PFSK-1 (cell line): Measurements from ENCODE around the gene C11orf24. TPM values are rescaled to one million over a fixed set of nuclear protein-coding genes. Genes with fewer than 3 reads are reported as not detected.

Experiments used
- FOXP2 ChIP-seq: optimal IDR thresholded peaks from 2 replicates; pipeline ENCODE3; 2011; ENCODE audit warnings: borderline replicate concordance, control low read depth, inconsistent platforms; ENCODE audit not compliant: insufficient read depth; ENCODE audit errors: extremely low read length, extremely low read depth
- POLR2AphosphoS5 ChIP-seq: IDR thresholded peaks from 2 replicates; pipeline ENCODE4 v1.6.1; 2012; ENCODE audit warnings: low read depth, mild to moderate bottlenecking, control low read depth, low read length, moderate library complexity
- SIN3A ChIP-seq: IDR thresholded peaks from 2 replicates; pipeline ENCODE4 v1.6.1; 2012; ENCODE audit warnings: mild to moderate bottlenecking, low read length, moderate library complexity, borderline replicate concordance; ENCODE audit not compliant: insufficient read depth
- TAF1 ChIP-seq: IDR thresholded peaks from 2 replicates; pipeline ENCODE4 v1.6.1; 2012; ENCODE audit warnings: low read length, control low read depth, borderline replicate concordance; ENCODE audit not compliant: insufficient read depth
- polyA plus RNA-seq: library from polyadenylated mRNA; unstranded; fragments of >200 nt; gene quantifications from one replicate; pipeline ENCODE4 v1.2.1, GENCODE V29; 2012; ENCODE audit warnings: low read depth, missing spikeins; ENCODE audit not compliant: insufficient read length
- TF ChIP-seq, protein P1 (sequence below), 2 experiments: IDR thresholded peaks; 2 replicates each; pipeline versions ENCODE4 v1.6.1 to v1.8.0; 2011 to 2012; ENCODE audit warnings: low read depth in 2 of 2, low read length in 2 of 2, control low read depth in 1 of 2, inconsistent platforms in 1 of 2, mild to moderate bottlenecking in 1 of 2, moderate library complexity in 1 of 2; ENCODE audit not compliant: insufficient read depth in 1 of 2

Gene C11orf24
- polyA plus RNA-seq: 37.6 TPM

DNA sequence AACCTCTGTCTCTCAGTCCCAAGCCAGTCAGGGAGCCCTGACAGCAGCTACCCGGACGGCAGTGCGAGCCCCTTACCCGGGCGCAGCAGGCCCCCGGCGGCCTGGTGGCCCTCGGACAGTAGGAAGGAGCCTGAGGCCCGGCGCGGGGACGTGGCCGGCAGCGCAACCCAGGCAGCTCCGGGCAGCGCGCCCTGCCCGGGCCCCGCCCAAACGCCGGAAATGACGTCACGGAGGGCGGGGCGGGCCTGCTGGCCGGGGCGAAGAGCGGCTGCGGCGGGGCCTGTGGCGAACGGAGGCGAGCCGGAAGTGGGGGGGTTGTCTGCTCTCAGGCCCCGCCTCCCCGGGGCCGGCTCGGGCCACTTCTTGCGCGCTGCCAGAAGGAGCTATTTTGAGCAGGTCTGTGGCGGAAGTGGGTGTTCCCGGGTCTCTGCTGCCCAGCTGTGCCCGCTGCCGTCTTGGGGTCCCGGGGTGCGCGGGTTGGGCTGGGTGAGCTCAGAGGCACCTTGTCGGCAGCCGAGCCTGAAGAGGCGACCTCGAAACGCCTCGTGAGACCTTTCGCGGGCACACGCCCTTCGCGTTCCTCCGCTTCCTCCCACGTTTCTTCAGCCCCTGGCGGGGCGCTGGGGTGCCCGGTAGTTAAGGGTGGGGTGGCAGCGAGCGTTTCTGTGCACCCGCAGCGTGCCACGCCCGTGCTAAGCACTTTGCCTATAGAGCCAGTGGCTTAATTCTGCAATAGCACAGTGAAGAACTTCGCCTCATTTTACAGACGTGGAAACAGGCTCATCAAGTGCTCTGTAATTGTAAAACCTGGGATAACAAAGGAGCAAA, at the start of gene C11orf24:
Gene C11orf24, minus strand, starts transcription at position 193 of the 828 bp plus-strand sequence. CDS start 8,206 bp downstream, outside the sequence.
- TF ChIP-seq POLR2AphosphoS5 (peak; percentile 89), SIN3A (0 out of 2 replicates have a peak, but pooled peaks have one; percentile 46), TAF1 (peak; percentile 28; the same call in 1 of the 2 replicates), FOXP2 (peak; percentile 78)
- TF ChIP-seq, protein P1, sequence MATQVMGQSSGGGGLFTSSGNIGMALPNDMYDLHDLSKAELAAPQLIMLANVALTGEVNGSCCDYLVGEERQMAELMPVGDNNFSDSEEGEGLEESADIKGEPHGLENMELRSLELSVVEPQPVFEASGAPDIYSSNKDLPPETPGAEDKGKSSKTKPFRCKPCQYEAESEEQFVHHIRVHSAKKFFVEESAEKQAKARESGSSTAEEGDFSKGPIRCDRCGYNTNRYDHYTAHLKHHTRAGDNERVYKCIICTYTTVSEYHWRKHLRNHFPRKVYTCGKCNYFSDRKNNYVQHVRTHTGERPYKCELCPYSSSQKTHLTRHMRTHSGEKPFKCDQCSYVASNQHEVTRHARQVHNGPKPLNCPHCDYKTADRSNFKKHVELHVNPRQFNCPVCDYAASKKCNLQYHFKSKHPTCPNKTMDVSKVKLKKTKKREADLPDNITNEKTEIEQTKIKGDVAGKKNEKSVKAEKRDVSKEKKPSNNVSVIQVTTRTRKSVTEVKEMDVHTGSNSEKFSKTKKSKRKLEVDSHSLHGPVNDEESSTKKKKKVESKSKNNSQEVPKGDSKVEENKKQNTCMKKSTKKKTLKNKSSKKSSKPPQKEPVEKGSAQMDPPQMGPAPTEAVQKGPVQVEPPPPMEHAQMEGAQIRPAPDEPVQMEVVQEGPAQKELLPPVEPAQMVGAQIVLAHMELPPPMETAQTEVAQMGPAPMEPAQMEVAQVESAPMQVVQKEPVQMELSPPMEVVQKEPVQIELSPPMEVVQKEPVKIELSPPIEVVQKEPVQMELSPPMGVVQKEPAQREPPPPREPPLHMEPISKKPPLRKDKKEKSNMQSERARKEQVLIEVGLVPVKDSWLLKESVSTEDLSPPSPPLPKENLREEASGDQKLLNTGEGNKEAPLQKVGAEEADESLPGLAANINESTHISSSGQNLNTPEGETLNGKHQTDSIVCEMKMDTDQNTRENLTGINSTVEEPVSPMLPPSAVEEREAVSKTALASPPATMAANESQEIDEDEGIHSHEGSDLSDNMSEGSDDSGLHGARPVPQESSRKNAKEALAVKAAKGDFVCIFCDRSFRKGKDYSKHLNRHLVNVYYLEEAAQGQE (IDR thresholded peaks at IDR 0.05; ENCODE audit: insufficient read depth in 1 of 2, low read depth in 2 of 2, low read length in 2 of 2): 0 out of 4 replicates have a peak, but pooled peaks have one; percentile 18 to 43

DNA sequence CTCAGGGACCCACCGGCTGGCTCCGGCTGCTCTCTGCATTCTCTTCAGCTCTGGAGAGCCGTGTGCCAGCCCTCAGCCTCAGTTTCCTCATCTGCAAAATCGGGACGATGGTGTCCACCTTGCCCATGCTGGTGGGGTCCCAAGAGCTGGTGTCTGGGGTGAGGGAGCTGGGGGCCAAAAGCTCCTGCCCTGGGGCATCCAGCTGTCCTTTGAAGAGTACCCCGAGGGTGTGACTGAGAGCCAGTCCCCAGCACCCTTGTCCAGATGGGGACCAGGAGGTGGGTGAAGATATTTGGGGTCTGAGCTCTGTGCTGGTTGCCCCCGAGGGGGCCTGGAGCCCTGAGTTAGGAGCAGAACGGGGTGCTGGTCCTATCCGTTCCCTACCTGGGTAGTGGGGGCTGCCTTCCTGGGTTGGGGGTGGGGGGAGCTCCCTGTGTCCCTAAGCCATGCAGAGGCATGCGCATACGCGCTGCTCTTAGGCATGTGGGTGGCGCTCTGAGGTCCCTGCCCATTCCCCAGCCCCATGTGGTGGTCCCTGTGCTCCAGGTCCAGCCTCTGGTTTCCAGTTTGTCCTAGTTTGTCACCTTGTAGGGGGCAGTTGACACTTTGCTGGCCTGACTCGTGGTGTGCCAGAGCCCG, 45.5 kb upstream of the C11orf24 start:
- TF ChIP-seq, protein P1 (IDR thresholded peaks at IDR 0.05; ENCODE audit: insufficient read depth in 1 of 2, low read depth in 2 of 2, low read length in 2 of 2): no peak
- TF ChIP-seq TAF1 (no peak), POLR2AphosphoS5 (no peak), SIN3A (no peak), FOXP2 (no peak)

DNA sequence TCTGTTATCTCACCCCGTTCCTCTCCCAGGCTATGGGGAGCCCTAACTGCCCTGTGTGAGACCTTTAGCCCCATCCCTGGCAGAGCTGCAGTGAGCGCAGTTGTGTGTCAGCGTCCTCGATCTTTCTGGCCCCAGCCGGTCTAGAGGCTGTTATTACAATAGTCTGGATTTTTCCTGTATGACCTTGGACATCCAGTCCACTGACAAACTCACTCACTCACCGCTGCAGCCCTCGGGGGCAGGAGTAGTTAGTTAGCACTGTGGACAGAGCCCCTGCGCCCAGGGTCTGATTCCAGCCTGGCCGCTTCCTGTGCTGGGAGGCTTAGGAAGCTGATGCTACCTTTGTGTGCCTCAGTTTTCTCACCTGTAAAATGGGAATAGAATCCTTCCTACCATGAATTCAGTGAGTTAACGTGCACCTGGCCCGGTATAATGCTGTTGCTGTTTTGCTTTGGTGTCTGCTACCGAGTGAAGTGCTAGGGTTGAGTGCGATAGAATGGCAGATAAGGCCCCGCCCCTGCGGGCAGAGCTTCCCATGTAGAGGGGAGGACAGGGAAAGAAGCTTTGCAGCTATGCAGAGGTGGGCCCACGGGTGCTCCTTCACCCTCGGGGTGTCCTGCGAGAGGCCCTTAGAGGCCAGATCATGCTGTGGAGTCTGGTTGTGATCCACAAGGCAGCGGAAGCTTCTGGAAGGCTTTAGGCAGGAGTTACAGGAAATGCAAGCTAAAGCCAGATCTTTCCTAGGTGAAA, 43.6 kb upstream of the C11orf24 start:
- TF ChIP-seq, protein P1 (IDR thresholded peaks at IDR 0.05; ENCODE audit: insufficient read depth in 1 of 2, low read depth in 2 of 2, low read length in 2 of 2): no peak
- no peak for TF ChIP-seq FOXP2
- TF ChIP-seq SIN3A: no peak
- no peak for TF ChIP-seq TAF1
- TF ChIP-seq POLR2AphosphoS5: no peak

DNA sequence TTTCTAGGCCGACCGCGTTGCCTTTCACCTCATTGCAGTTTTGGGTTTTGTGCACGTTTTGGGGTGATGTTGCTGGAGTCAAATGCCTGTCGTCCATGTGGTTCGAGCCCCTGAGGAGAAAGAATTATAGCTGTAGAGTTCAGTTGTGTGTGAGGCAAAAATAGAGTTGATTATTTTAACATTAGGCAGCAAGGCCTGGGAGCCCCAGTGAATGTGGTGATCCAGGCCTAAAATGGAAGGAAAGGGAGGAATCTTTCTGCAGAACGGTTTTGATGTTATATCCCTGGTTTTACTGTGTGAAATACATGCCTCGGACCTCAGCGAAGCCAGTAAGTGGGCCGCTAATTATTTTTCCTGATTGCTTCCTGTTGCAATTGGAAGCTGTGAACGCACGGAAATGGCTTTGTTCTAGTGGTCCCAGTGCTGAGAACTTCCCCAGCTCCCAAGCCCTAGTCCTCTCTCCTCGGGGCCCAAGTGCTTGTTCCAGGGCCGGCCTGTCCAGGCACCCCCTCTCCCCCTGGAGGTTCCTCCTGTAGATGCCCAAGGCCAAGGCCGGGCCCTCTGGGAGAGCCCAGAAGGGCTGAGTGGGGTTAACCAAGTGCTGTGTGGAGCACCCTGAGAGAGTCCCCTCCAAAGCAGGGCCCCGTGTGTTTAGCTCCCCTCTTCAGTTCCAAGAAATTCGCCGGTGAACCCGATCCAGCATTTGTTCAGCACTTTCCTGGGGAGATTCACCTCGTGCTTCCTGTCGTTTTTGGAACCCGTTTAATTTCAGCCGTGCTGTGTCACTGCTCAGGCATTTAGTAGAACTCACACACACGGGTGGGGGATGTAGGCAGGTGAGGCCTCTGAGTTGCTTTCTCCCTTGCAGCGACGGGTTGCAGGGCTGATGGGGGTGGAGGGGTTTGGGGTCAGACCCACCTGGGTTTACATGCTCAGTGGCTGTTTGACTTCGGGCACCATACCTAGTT, 42.7 kb upstream of the C11orf24 start:
- TF ChIP-seq, protein P1 (IDR thresholded peaks at IDR 0.05; ENCODE audit: insufficient read depth in 1 of 2, low read depth in 2 of 2, low read length in 2 of 2): no peak
- TF ChIP-seq TAF1 (no peak), POLR2AphosphoS5 (no peak), SIN3A (no peak), FOXP2 (no peak)
